ENCODE measurements around the gene TMEM121B. TPM values are rescaled to one million over a fixed set of nuclear protein-coding genes. Genes with fewer than 3 reads are reported as not detected.

TMEM121B gene
- polyA plus RNA-seq, 3 donors: 1.4 to 3.2 (median 1.9) TPM

DNA sequence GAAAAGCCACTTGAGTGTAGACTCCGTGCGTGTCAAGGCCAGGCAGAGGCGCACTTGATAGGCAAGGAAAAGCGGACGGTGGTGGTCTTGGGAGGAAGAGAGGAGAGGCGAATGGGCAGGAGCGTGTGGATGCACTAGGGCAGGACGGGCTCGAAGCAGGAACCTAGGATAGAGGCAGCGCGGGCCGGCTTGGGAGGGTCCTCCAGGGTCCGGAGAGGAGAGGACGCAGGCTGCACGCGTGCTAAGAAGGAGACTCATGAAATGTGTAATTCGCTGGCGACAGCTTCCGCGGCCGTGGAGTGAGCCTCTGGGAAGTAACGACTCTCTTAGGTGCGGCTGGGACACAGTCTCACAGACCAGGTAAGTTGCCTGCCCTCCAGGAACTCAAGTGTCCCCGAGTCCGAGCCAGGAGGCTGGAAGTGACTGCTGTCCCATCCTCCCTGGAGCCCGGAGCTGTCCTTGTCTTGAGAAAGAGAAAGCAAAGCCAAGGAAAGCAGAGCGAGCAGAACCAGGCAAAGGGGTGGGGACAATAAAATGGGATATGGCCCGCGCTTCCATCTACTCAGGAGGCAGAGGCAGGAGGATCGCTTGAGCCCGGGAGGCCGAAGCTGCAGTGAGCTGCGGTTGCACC is 37.2 kb downstream of the TMEM121B start:
- H4K20me1 ChIP-seq (ENCODE audit: insufficient read depth, low read length): peaks cover 42% of the 10 kb centered on the region
- TF ChIP-seq, protein P1, sequence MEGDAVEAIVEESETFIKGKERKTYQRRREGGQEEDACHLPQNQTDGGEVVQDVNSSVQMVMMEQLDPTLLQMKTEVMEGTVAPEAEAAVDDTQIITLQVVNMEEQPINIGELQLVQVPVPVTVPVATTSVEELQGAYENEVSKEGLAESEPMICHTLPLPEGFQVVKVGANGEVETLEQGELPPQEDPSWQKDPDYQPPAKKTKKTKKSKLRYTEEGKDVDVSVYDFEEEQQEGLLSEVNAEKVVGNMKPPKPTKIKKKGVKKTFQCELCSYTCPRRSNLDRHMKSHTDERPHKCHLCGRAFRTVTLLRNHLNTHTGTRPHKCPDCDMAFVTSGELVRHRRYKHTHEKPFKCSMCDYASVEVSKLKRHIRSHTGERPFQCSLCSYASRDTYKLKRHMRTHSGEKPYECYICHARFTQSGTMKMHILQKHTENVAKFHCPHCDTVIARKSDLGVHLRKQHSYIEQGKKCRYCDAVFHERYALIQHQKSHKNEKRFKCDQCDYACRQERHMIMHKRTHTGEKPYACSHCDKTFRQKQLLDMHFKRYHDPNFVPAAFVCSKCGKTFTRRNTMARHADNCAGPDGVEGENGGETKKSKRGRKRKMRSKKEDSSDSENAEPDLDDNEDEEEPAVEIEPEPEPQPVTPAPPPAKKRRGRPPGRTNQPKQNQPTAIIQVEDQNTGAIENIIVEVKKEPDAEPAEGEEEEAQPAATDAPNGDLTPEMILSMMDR (IDR thresholded peaks at IDR 0.05): no peak
- Mint-ChIP-seq H3K27ac (peak overlapping the region; percentile 90 to 93 (median 91)), H3K36me3 (peaks cover 5 to 24% of the 10 kb centered on the region in 2 donors), H3K4me1 (peaks cover 54% of the 10 kb centered on the region), H3K27me3 (ENCODE audit: low read depth in 3 of 3) (peaks cover 0 to 2% (median 0%) of the 10 kb centered on the region in 3 donors), H3K4me3 (peak overlapping the region; percentile 96 to 99), H3K9me3 (peaks cover 0 to 2% (median 0%) of the 10 kb centered on the region in 7 donors)
- H2AFZ ChIP-seq (ENCODE audit: insufficient read depth, low read depth, low read length, poor library complexity, severe bottlenecking): peak overlapping the region; percentile 85
- intact Hi-C loops (cut with micrococcal nuclease): loop anchor here (2.0 to 10.0 kb wide), 4 partner anchors 33 to 991 kb away; partner anchors contain the start of genes HDHD5 (in 1 of the 2) and PEX26 (in 1 of the 2)
- peaks cover 39 to 50% of the 10 kb centered on the region in 2 donors for H3K4me1 ChIP-seq (ENCODE audit: control insufficient read depth in 1 of 2, insufficient read depth in 2 of 2, low read length in 2 of 2)
- 91% methylated on average over 26 of the region's 33 CpGs for WGBS (ENCODE audit: insufficient coverage)
- H3K4me3 ChIP-seq (replicated peaks in 1 of 3; ENCODE audit: low read depth in 2 of 3, low read length in 3 of 3): peak overlapping the region in 2 of 3 experiments; percentile 91
- peaks cover 67% of the 10 kb centered on the region for H3K79me2 ChIP-seq (ENCODE audit: insufficient read depth, low read length)
- DNase-seq: no peak
- peak overlapping the region; percentile 88 for H3K4me2 ChIP-seq (replicated peaks; ENCODE audit: extremely low read depth, low read length, poor library complexity, severe bottlenecking)
- peaks cover 0 to 8% of the 10 kb centered on the region in 2 donors for H3K36me3 ChIP-seq (replicated peaks in 1 of 2; ENCODE audit: control insufficient read depth in 1 of 2, insufficient read depth in 2 of 2, low read length in 2 of 2)
- peak overlapping the region; percentile 44 to 92 for H3K27ac ChIP-seq (ENCODE audit: low read depth in 1 of 2, low read length in 2 of 2)
- no peaks in the 10 kb centered on the region for H3K27me3 ChIP-seq (ENCODE audit: control insufficient read depth in 2 of 2, insufficient read depth in 2 of 2, low read length in 2 of 2)
- H3K9me3 ChIP-seq (replicated peaks in 1 of 2; ENCODE audit: control insufficient read depth in 1 of 2, insufficient read depth in 1 of 2, low read length in 2 of 2): no peaks in the 10 kb centered on the region
- peak overlapping the region; percentile 93 for H3K9ac ChIP-seq (ENCODE audit: insufficient read depth, low read length, poor library complexity, severe bottlenecking)

DNA sequence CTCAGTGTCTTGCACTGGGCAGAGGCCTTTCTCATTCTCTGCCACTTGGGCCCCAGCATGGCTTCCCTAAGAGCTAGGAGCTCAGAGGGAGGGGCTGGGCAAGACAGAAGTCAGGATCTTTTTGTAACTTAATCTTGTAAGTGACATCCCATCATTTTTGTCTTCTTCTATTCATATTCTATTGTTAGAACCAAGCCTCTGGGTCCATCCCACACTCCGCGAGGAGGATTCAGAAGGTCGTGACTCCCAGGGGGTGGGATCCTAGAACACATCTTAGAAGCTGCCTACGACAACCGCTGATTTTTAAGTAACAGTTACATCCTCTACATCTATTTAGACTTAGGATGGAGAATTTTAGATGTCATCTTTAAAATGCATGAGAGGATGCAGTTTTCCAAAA is 37.9 kb downstream of the TMEM121B start:
- Histone ChIP-seq H3K9ac (ENCODE audit: insufficient read depth, low read length, poor library complexity, severe bottlenecking) (no peak overlapping the region), H3K9me3 (replicated peaks in 1 of 2; ENCODE audit: control insufficient read depth in 1 of 2, insufficient read depth in 1 of 2, low read length in 2 of 2) (no peaks in the 10 kb centered on the region), H3K36me3 (replicated peaks in 1 of 2; ENCODE audit: control insufficient read depth in 1 of 2, insufficient read depth in 2 of 2, low read length in 2 of 2) (peaks cover 0 to 7% of the 10 kb centered on the region in 2 donors), H4K20me1 (ENCODE audit: insufficient read depth, low read length) (peaks cover 35% of the 10 kb centered on the region), H3K4me2 (replicated peaks; ENCODE audit: extremely low read depth, low read length, poor library complexity, severe bottlenecking) (no peak overlapping the region), H2AFZ (ENCODE audit: insufficient read depth, low read depth, low read length, poor library complexity, severe bottlenecking) (no peak overlapping the region), H3K4me3 (replicated peaks in 1 of 3; ENCODE audit: low read depth in 2 of 3, low read length in 3 of 3) (no peak overlapping the region), H3K27me3 (ENCODE audit: control insufficient read depth in 2 of 2, insufficient read depth in 2 of 2, low read length in 2 of 2) (no peaks in the 10 kb centered on the region), H3K27ac (ENCODE audit: low read depth in 1 of 2, low read length in 2 of 2) (no peak overlapping the region), H3K79me2 (ENCODE audit: insufficient read depth, low read length) (peaks cover 61% of the 10 kb centered on the region), H3K4me1 (ENCODE audit: control insufficient read depth in 1 of 2, insufficient read depth in 2 of 2, low read length in 2 of 2) (peaks cover 32 to 46% of the 10 kb centered on the region in 2 donors)
- Mint-ChIP-seq H3K27me3 (ENCODE audit: low read depth in 3 of 3) (peaks cover 0 to 2% (median 0%) of the 10 kb centered on the region in 3 donors), H3K4me3 (peak overlapping the region in 1 of 2 donors; percentile 96), H3K36me3 (peaks cover 3 to 19% of the 10 kb centered on the region in 2 donors), H3K27ac (peak overlapping the region in 1 of 7 donors; percentile 64), H3K4me1 (peaks cover 48% of the 10 kb centered on the region), H3K9me3 (peaks cover 0 to 2% (median 0%) of the 10 kb centered on the region in 7 donors)
- no CpG with 5 or more reads among the region's 5 CpGs for WGBS (ENCODE audit: insufficient coverage)
- DNase-seq: no peak
- TF ChIP-seq, protein P1 (IDR thresholded peaks at IDR 0.05): no peak
- intact Hi-C loops (cut with micrococcal nuclease): loop anchor here (5.0 to 10.0 kb wide), 3 partner anchors 34 to 992 kb away; partner anchors contain the start of gene PEX26 (in 1 of the 2)

Data from CD14-positive monocyte (primary cell).